ENCODE measurements around the gene DUS1L.

GRCh38 chr17:82016061-82016874, 49.3 kb downstream of the DUS1L start:
- TF ChIP-seq CTCF (IDR thresholded peaks at IDR 0.05; ENCODE audit: low read length) = no peak
- no peak for TF ChIP-seq EZH2 (optimal IDR thresholded peaks at IDR 0.05; ENCODE audit: low read depth, low read length)
